HCT116 (cell line): Measurements from ENCODE around the gene AFF1.

Experiments
- ATF3 ChIP-seq: IDR thresholded peaks from 2 replicates; pipeline ENCODE4 v1.6.1; 2012
- CEBPB ChIP-seq: IDR thresholded peaks from 2 replicates; pipeline ENCODE4 v1.6.1; 2012; ENCODE audit warnings: low read depth
- CTCF ChIP-seq, 3 experiments: fragments of 200-600 bp in 1 of 3; sonication (generic) in 1 of 3; IDR thresholded peaks in 2 of 3; conservative IDR thresholded peaks in 1 of 3; 2 replicates each; pipeline ENCODE4 v1.5.1; 2012 to 2017; ENCODE audit warnings: low read depth in 2 of 3, low read length in 2 of 3, antibody characterized with exemption in 1 of 3, borderline replicate concordance in 1 of 3, control low read depth in 1 of 3, mild to moderate bottlenecking in 1 of 3, mixed read lengths in 1 of 3, mixed run types in 1 of 3, moderate library complexity in 1 of 3; ENCODE audit not compliant: insufficient read depth in 1 of 3
- EZH2 ChIP-seq: fragments of 200-600 bp; sonication (generic); IDR thresholded peaks from 2 replicates; pipeline ENCODE4 v1.6.1; 2017; ENCODE audit warnings: antibody characterized with exemption, mixed run types
- MAX ChIP-seq: IDR thresholded peaks from 2 replicates; pipeline ENCODE4 v1.6.1; 2012
- POLR2A ChIP-seq: IDR thresholded peaks from 2 replicates; pipeline ENCODE4 v1.7.0; 2011; ENCODE audit warnings: borderline replicate concordance; ENCODE audit not compliant: insufficient read depth, insufficient read length; ENCODE audit errors: extremely low read depth
- YY1 ChIP-seq: IDR thresholded peaks from 2 replicates; pipeline ENCODE4 v1.6.1; 2011; ENCODE audit warnings: low read length, low read depth, moderate library complexity, mild to moderate bottlenecking; ENCODE audit not compliant: insufficient replicate concordance; ENCODE audit errors: extremely low read depth

GRCh38 chr4:86916392-86916791 lies 18.4 kb upstream of the AFF1 start:
- TF ChIP-seq CTCF (IDR thresholded peaks at IDR 0.05 in 2 of 3, conservative IDR thresholded peaks at IDR 0.05 in 1 of 3; ENCODE audit: borderline replicate concordance in 1 of 3, insufficient read depth in 1 of 3, low read depth in 2 of 3, low read length in 2 of 3): no peak
- no peak for TF ChIP-seq CEBPB
- TF ChIP-seq POLR2A: no peak
- no peak for TF ChIP-seq MAX
- TF ChIP-seq EZH2: no peak
- TF ChIP-seq YY1: no peak
- TF ChIP-seq ATF3: no peak
